Fibroblast of pulmonary artery (primary cell): Measurements from ENCODE around the gene TMEM26.
A peak's percentile ranks its signal among the peaks of the same experiment; 100 is the strongest.

ENCODE experiments used
- DNase-seq: peaks from one replicate; pipeline ENCODE4 v3.0.0-alpha.2; 2010; ENCODE audit warnings: low read depth
- H3K4me3 ChIP-seq: replicated peaks from 2 replicates; pipeline ENCODE4 v1.5.1; 2011; ENCODE audit warnings: low read depth, mild to moderate bottlenecking, control low read depth, low read length, moderate library complexity
- CTCF ChIP-seq: IDR thresholded peaks from 2 replicates; pipeline ENCODE4 v1.5.1; 2011; ENCODE audit warnings: mild to moderate bottlenecking, control low read depth, low read length, inconsistent platforms; ENCODE audit errors: missing control alignments

TMEM26 gene

GRCh38 chr10:61460835-61461234 lies 7.7 kb upstream of the TMEM26 start:
- TF ChIP-seq CTCF: no peak
- no peak overlapping the region for H3K4me3 ChIP-seq
- no peak for DNase-seq

DNA sequence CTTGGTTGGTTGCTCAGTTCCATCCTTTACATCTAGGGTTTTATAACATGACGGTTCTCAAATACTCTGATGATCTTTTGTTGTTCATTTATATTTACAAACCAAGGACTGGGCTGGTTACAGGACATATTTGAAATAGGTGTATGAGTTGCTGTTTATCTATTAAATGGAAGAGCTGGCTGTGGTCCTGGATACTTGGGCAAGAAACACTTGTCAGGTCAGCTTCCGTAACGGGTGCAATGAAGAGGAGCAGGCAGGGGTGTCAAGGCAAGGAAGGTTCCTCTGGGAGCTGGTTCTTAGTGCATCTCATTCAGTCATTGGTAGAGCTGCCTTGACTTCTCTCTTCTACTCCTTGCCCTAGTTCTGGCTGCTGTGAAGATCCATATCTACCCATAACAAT lies 4.8 kb upstream of the TMEM26 start:
- no peak overlapping the region for H3K4me3 ChIP-seq
- no peak for DNase-seq
- TF ChIP-seq CTCF: no peak

DNA sequence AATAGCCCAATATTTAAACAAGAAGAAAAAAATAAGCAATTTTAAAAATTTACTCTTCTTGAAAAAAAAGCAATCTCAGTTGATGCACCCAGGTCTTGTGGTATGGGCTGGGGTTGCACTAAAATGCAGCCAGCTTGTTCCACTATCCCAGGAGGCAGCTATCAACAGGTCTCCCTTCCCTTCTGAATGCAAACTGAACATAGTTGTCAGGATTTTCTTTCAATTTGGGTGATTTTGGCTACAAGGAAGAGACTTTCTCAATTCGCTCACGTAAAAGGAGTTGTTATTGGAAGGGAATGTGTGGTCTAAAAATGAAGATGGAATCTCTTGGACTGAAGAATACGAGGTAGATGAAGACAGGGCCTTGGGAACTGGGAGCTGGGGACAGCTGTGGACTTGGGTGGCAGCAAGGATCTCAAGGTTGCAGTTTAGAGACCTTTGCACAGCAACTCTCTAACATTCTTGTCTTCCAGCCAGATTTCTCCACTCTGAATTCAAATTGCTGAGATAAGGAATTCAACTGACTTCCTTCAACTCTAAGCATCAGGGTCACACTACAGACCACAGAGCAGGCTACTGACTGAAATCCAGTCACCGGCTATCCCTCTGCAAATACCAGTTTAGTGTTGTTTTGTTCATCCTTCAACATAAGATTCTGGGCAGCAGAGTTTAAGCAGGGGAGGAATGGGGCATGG lies 3.1 kb upstream of the TMEM26 start:
- no peak overlapping the region for H3K4me3 ChIP-seq
- no peak for TF ChIP-seq CTCF
- peak; percentile 56 for DNase-seq

DNA sequence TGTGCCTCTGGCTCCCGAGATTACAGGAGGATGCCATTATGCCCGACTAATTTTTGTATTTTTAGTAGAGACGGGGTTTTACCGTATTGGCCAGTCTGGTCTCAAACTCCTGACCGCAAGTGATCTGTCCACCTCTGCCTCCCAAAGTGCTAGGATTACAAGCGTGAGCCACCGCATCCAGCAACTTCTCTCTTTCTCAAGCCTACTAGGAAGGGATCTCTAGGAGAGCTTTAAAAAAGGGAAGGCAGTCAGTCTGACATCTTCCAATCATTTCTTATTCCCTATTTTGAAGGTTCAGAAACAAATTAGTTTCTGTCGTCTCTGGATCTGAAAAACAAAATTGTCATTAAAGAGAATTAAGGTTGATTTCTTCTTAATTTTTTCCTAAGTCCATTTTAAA lies 2.5 kb upstream of the TMEM26 start:
- no peak for DNase-seq
- no peak for TF ChIP-seq CTCF

DNA sequence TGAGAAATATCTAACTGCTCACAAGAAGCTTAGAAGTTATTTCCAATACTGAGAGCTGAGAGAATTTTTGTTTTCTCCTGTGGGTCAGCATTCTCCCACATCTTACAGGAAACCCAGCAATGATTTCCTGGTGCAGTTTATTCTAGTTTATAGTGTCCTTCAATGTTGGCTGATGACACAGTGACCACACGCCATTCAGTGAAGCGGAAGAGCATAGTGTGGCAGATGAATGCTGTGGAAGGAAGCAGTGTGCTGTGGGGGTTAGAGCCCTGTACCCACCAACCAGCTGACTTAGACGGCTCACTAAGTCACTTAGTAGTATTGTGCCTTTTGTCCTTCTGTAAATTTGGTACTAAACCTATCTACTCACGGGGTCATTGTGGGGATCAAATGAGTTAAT lies 1.4 kb upstream of the TMEM26 start:
- H3K4me3 ChIP-seq: no peak overlapping the region
- no peak for TF ChIP-seq CTCF
- DNase-seq: no peak

More for the DNA sequence above, 2.5 kb upstream of the TMEM26 start:
- no peak overlapping the region for H3K4me3 ChIP-seq

GRCh38 chr10:61452151-61452651 lies 980 bp downstream of the TMEM26 start:
- no peak for DNase-seq
- no peak for TF ChIP-seq CTCF
- peak overlapping the region; percentile 62 for H3K4me3 ChIP-seq

GRCh38 chr10:61451357-61451756 lies 1.8 kb downstream of the TMEM26 start:
- no peak for TF ChIP-seq CTCF

More at GRCh38 chr10:61451357-61451756, 1.8 kb downstream of the TMEM26 start:
- no peak for DNase-seq
- no peak overlapping the region for H3K4me3 ChIP-seq
